Measurements from ENCODE around the gene ATAD5. TPM values are rescaled to one million over a fixed set of nuclear protein-coding genes. Genes with fewer than 3 reads are reported as not detected.
"Not testable (repeated sequence)": the region's sequence is repeated elsewhere in the genome, so short reads cannot be mapped to it uniquely, and the experiment has no call there.

The ATAD5 gene
- total RNA-seq, 1 donor from 2014 or later = 2.7 TPM

- DNase-seq (ENCODE audit: low read depth in 2 of 2) = peak; percentile 84 to 89
Observed at GRCh38 chr17:30906101-30906911, 74.5 kb downstream of the ATAD5 start, which contains the start of gene TEFM. Gene TEFM (minus strand): TSS chr17:30906238. CDS start chr17:30906198, 40 bp downstream.

- DNase-seq (ENCODE audit: low read depth in 2 of 2) = no peak
Observed at GRCh38 chr17:30908717-30909420, 77.1 kb downstream of the ATAD5 start.

- not testable (repeated sequence) for DNase-seq (ENCODE audit: low read depth in 2 of 2)
Observed at GRCh38 chr17:30910151-30910550, 78.4 kb downstream of the ATAD5 start.

- DNase-seq (ENCODE audit: low read depth in 2 of 2) = no peak
Observed at GRCh38 chr17:30913955-30914354, 82.2 kb downstream of the ATAD5 start.

GRCh38 chr17:30915833-30916611, 84.3 kb downstream of the ATAD5 start:
- DNase-seq (ENCODE audit: low read depth in 2 of 2) = no peak

GRCh38 chr17:30917050-30917449, 85.3 kb downstream of the ATAD5 start:
- DNase-seq (ENCODE audit: low read depth in 2 of 2) = no peak

GRCh38 chr17:30920282-30920681, 88.5 kb downstream of the ATAD5 start:
- DNase-seq (ENCODE audit: low read depth in 2 of 2) = peak in 1 of 2 donors; percentile 65

GRCh38 chr17:30920683-30921543, 89.1 kb downstream of the ATAD5 start:
- DNase-seq (ENCODE audit: low read depth in 2 of 2) = no peak

GRCh38 chr17:30921544-30922196, 89.9 kb downstream of the ATAD5 start, which contains the start of gene ADAP2:
Gene ADAP2 (plus strand): TSS chr17:30921945. CDS start chr17:30922015, 70 bp downstream.
- DNase-seq (ENCODE audit: low read depth in 2 of 2) = peak in 1 of 2 donors; percentile 26

- DNase-seq (ENCODE audit: low read depth in 2 of 2) = no peak
Observed at GRCh38 chr17:30922235-30923030, 90.7 kb downstream of the ATAD5 start.

GRCh38 chr17:30924341-30924740, 92.6 kb downstream of the ATAD5 start:
- no peak for DNase-seq (ENCODE audit: low read depth in 2 of 2)

GRCh38 chr17:30926516-30926915, 94.8 kb downstream of the ATAD5 start:
- no peak for DNase-seq (ENCODE audit: low read depth in 2 of 2)

GRCh38 chr17:30927756-30928155, 96.0 kb downstream of the ATAD5 start:
- DNase-seq (ENCODE audit: low read depth in 2 of 2) = no peak

- no peak for DNase-seq (ENCODE audit: low read depth in 2 of 2)
Observed at GRCh38 chr17:30928584-30928983, 96.8 kb downstream of the ATAD5 start.

GRCh38 chr17:30929081-30929633, 97.4 kb downstream of the ATAD5 start:
- no peak for DNase-seq (ENCODE audit: low read depth in 2 of 2)

- not testable (repeated sequence) for DNase-seq (ENCODE audit: low read depth in 2 of 2)
Observed at GRCh38 chr17:30929861-30930260, 98.1 kb downstream of the ATAD5 start.

- DNase-seq (ENCODE audit: low read depth in 2 of 2) = no peak
Observed at GRCh38 chr17:30930495-30930894, 98.7 kb downstream of the ATAD5 start.

GRCh38 chr17:30931582-30931981, 99.8 kb downstream of the ATAD5 start:
- not testable (repeated sequence) for DNase-seq (ENCODE audit: low read depth in 2 of 2)

- DNase-seq (ENCODE audit: low read depth in 2 of 2) = no peak
Observed at GRCh38 chr17:30933966-30934365, 102.2 kb downstream of the ATAD5 start.
